ENCODE results near the gene MRPL58.

GRCh38 chr17:74978240-74978639 is 34.2 kb upstream of the MRPL58 start:
- TF ChIP-seq EZH2phosphoT487 (IDR thresholded peaks at IDR 0.05; ENCODE audit: borderline replicate concordance, low read depth, low read length), result no peak
- TF ChIP-seq CTCF (conservative IDR thresholded peaks at IDR 0.05; ENCODE audit: low read length), result no peak

Measured in OCI-LY7 (cell line).